Transverse colon (tissue), 4 donors: Measurements from ENCODE around the gene RNF114. TPM values are rescaled to one million over a fixed set of nuclear protein-coding genes. Genes with fewer than 3 reads are reported as not detected.
A peak's percentile ranks its signal among the peaks of the same experiment; 100 is the strongest.
"Not testable (repeated sequence)": the region's sequence is repeated elsewhere in the genome, so short reads cannot be mapped to it uniquely, and the experiment has no call there.

Experiments used
- DNase-seq: peaks from one replicate; pipeline ENCODE4 v3.0.0-alpha.2; 2019
- H3K27ac ChIP-seq, 4 donors: fragments of 200-600 bp; sonication (generic); 2 replicates each; pipeline ENCODE4 v1.5.1; 2016 to 2018; ENCODE audit warnings: inconsistent platforms in 4 of 4
- H3K27me3 ChIP-seq: fragments of 200-600 bp; sonication (generic); 2 replicates; pipeline ENCODE4 v1.5.1; 2017; ENCODE audit warnings: inconsistent platforms
- H3K36me3 ChIP-seq, 4 donors: fragments of 200-600 bp; sonication (generic); 2 replicates each; pipeline ENCODE4 v1.5.1; 2017 to 2019; ENCODE audit warnings: inconsistent platforms in 4 of 4
- H3K4me1 ChIP-seq, 4 donors: fragments of 200-600 bp; sonication (generic); 2 replicates each; pipeline ENCODE4 v1.5.1; 2017 to 2020; ENCODE audit warnings: inconsistent platforms in 4 of 4
- H3K4me3 ChIP-seq, 4 donors: fragments of 200-600 bp; sonication (generic); 1 replicate in 1 of 4; 2 replicates in 3 of 4; pipeline versions ENCODE4 v1.5.1 to v1.6.1; 2017 to 2019; ENCODE audit warnings: inconsistent platforms in 4 of 4
- H3K9me3 ChIP-seq, 2 donors: fragments of 200-600 bp; sonication (generic); 2 replicates each; pipeline ENCODE4 v1.5.1; 2017 to 2019; ENCODE audit warnings: inconsistent platforms in 2 of 2
- CTCF ChIP-seq, 5 experiments: fragments of 200-600 bp in 3 of 5; fragments of 450-650 bp in 2 of 5; sonication (generic) in 3 of 5; IDR thresholded peaks; 1 replicate in 2 of 5; 2 replicates in 3 of 5; pipeline ENCODE4 v1.5.1; 2016 to 2017; ENCODE audit warnings: antibody characterized with exemption in 5 of 5, inconsistent platforms in 3 of 5, mild to moderate bottlenecking in 2 of 5, moderate library complexity in 1 of 5
- EP300 ChIP-seq: sonication (generic); formaldehyde crosslinking; IDR thresholded peaks from one replicate; pipeline ENCODE4 v1.6.1; 2017; ENCODE audit warnings: antibody characterized with exemption, low read depth
- POLR2A ChIP-seq: fragments of 450-650 bp; IDR thresholded peaks from one replicate; pipeline ENCODE4 v1.6.1; 2016; ENCODE audit warnings: antibody characterized with exemption, mild to moderate bottlenecking, moderate library complexity
- POLR2AphosphoS5 ChIP-seq, 3 donors: sonication (generic); formaldehyde crosslinking; IDR thresholded peaks; one replicate each; pipeline ENCODE4 v1.6.1; 2016; ENCODE audit warnings: antibody characterized with exemption in 3 of 3
- WGBS, 2 donors: methylation state at CpG; one replicate each; pipeline ENCODE4 v1.1.5; 2018; ENCODE audit warnings: low coverage in 1 of 2; 5-methylcytosine and 5-hydroxymethylcytosine counted together
- in situ Hi-C, 4 donors: fragments of 200-750 bp; cut with MboI; loops; one replicate each; pipeline versions ENCODE4 v1.15.0 to v1.15.1; 2017; ENCODE audit warnings: low sequenced_read_pairs in 3 of 4, low pct_ligation_motif_present in 1 of 4, low pct_unique_long_range_greater_than_20kb in 1 of 4
- intact Hi-C: fragments of 100-400 bp; cut with DNase I; formaldehyde crosslinking; loops from one replicate; pipeline ENCODE4 v1.15.1; 2023; ENCODE audit warnings: low total_unique reads
- total RNA-seq, 4 donors: library from RNA; depleted of rRNA; stranded (reverse); fragments of >200 nt; gene quantifications; one replicate each; pipeline ENCODE4 v1.1.0, GENCODE V29; 2016

RNF114 gene
- total RNA-seq, 4 donors from 2014 or later, result 108 to 271 (median 217) TPM

- 33 to 44% methylated on average over 1 to 2 of the region's 2 CpGs for WGBS, 2 donors
- no peak for DNase-seq
Measured at GRCh38 chr20:49976542-49976941, 40.3 kb downstream of the RNF114 start.

GRCh38 chr20:49977740-49978139, 41.5 kb downstream of the RNF114 start:
- not testable (repeated sequence) for H3K36me3 ChIP-seq, DNase-seq, H3K9me3 ChIP-seq, H3K27ac ChIP-seq, H3K4me3 ChIP-seq
- Histone ChIP-seq H3K4me1 (peaks cover 9 to 18% (median 16%) of the 10 kb centered on the region in 4 donors), H3K27me3 (peaks cover 11% of the 10 kb centered on the region)
- in situ Hi-C loops, result loop anchor here in 1 of 4 donors (5.0 to 10.0 kb wide), 2 partner anchors 95 to 187 kb away; no protein-coding TSS in a partner anchor
- intact Hi-C loops, result loop anchor here (5.0 kb wide), 1 partner anchor 200 kb away; no protein-coding TSS in a partner anchor
- WGBS, 2 donors, result 76 to 90% methylated on average over 2 of the region's 2 CpGs

More at GRCh38 chr20:49976542-49976941, 40.3 kb downstream of the RNF114 start:
- Histone ChIP-seq H3K36me3 (no peaks in the 10 kb centered on the region), H3K4me3 (no peak overlapping the region), H3K27ac (no peak overlapping the region), H3K4me1 (peaks cover 4 to 9% (median 7%) of the 10 kb centered on the region in 4 donors), H3K27me3 (peaks cover 5% of the 10 kb centered on the region), H3K9me3 (no peaks in the 10 kb centered on the region)
- TF ChIP-seq EP300, result no peak
- no peak for TF ChIP-seq POLR2A
- no peak for TF ChIP-seq POLR2AphosphoS5 (IDR thresholded peaks at IDR 0.05)
- TF ChIP-seq CTCF (IDR thresholded peaks at IDR 0.05), result no peak
- in situ Hi-C loops, result loop anchor here in 1 of 4 donors (5.0 to 10.0 kb wide), 2 partner anchors 96 to 188 kb away; no protein-coding TSS in a partner anchor
- intact Hi-C loops, result loop anchor here (5.0 kb wide), 1 partner anchor 201 kb away; no protein-coding TSS in a partner anchor

- H3K27ac ChIP-seq, result no peak overlapping the region
- peaks cover 11% of the 10 kb centered on the region for H3K27me3 ChIP-seq
- no peak for TF ChIP-seq POLR2AphosphoS5 (IDR thresholded peaks at IDR 0.05)
- DNase-seq, result no peak
- no peak overlapping the region for H3K4me3 ChIP-seq
- no peaks in the 10 kb centered on the region for H3K9me3 ChIP-seq
- 69 to 90% methylated on average over 2 to 3 of the region's 3 CpGs for WGBS, 2 donors
- peaks cover 17 to 27% (median 24%) of the 10 kb centered on the region in 4 donors for H3K4me1 ChIP-seq
- H3K36me3 ChIP-seq, result no peaks in the 10 kb centered on the region
- in situ Hi-C loops (loop anchor here in 1 of 4 donors (5.0 to 10.0 kb wide), 2 partner anchors 94 to 186 kb away; no protein-coding TSS in a partner anchor), intact Hi-C loops (loop anchor here (5.0 kb wide), 1 partner anchor 199 kb away; no protein-coding TSS in a partner anchor)
Measured at GRCh38 chr20:49978685-49979029, 42.5 kb downstream of the RNF114 start.

- Histone ChIP-seq H3K36me3 (no peaks in the 10 kb centered on the region), H3K27me3 (peaks cover 11% of the 10 kb centered on the region), H3K9me3 (no peaks in the 10 kb centered on the region), H3K27ac (no peak overlapping the region), H3K4me1 (peaks cover 17 to 33% (median 27%) of the 10 kb centered on the region in 4 donors), H3K4me3 (peak overlapping the region in 2 of 4 donors; percentile 7 to 26)
- DNase-seq, result peak; percentile 57
- in situ Hi-C loops, result loop anchor here in 1 of 4 donors (5.0 to 10.0 kb wide), 2 partner anchors 93 to 186 kb away; no protein-coding TSS in a partner anchor
- intact Hi-C loops, result loop anchor here (5.0 kb wide), 1 partner anchor 198 kb away; no protein-coding TSS in a partner anchor
- no peak for TF ChIP-seq EP300
- TF ChIP-seq CTCF (IDR thresholded peaks at IDR 0.05), result peak; percentile 98 to 100 (median 100)
- WGBS, 2 donors, result 32 to 67% methylated on average over 5 to 28 of the region's 37 CpGs
Measured at GRCh38 chr20:49979030-49979832, 43.0 kb downstream of the RNF114 start.
